ENCODE data around the gene GRIK2. TPM values are rescaled to one million over a fixed set of nuclear protein-coding genes. Genes with fewer than 3 reads are reported as not detected.
"Not testable (repeated sequence)": the region's sequence is repeated elsewhere in the genome, so short reads cannot be mapped to it uniquely, and the experiment has no call there.

GRIK2 gene
- total RNA-seq, 3 donors from 2014 or later (not counting 1 experiment from before 2014, with no cell fraction given), result not detected

GRCh38 chr6:102066301-102066700, 672.8 kb downstream of the GRIK2 start:
- TF ChIP-seq CTCF (IDR thresholded peaks at IDR 0.05), result no peak
- Mint-ChIP-seq H3K27ac (no peak overlapping the region), H3K9me3 (peaks cover 7 to 8% of the 10 kb centered on the region in 2 donors), H3K4me3 (no peak overlapping the region), H3K27me3 (ENCODE audit: low read depth in 2 of 2) (no peaks in the 10 kb centered on the region), H3K4me1 (no peaks in the 10 kb centered on the region), H3K36me3 (no peaks in the 10 kb centered on the region)
- no peaks in the 10 kb centered on the region for H3K36me3 ChIP-seq (ENCODE audit: control insufficient read depth, insufficient read depth, low read length)
- no peak overlapping the region for H3K27ac ChIP-seq (ENCODE audit: low read length)
- WGBS (ENCODE audit: insufficient coverage), result 75% methylated on average over 1 of the region's 1 CpG
- ATAC-seq (no peak), DNase-seq (no peak)
- H3K9me3 ChIP-seq (ENCODE audit: control insufficient read depth, insufficient read depth, low read length), result no peaks in the 10 kb centered on the region
- H3K4me3 ChIP-seq (ENCODE audit: low read length), result no peak overlapping the region
- intact Hi-C loops (cut with micrococcal nuclease), result no loop called here
- no peaks in the 10 kb centered on the region for H3K27me3 ChIP-seq (ENCODE audit: control insufficient read depth, insufficient read depth, low read length)
- no peaks in the 10 kb centered on the region for H3K4me1 ChIP-seq (ENCODE audit: control insufficient read depth, insufficient read depth, low read length)

DNA sequence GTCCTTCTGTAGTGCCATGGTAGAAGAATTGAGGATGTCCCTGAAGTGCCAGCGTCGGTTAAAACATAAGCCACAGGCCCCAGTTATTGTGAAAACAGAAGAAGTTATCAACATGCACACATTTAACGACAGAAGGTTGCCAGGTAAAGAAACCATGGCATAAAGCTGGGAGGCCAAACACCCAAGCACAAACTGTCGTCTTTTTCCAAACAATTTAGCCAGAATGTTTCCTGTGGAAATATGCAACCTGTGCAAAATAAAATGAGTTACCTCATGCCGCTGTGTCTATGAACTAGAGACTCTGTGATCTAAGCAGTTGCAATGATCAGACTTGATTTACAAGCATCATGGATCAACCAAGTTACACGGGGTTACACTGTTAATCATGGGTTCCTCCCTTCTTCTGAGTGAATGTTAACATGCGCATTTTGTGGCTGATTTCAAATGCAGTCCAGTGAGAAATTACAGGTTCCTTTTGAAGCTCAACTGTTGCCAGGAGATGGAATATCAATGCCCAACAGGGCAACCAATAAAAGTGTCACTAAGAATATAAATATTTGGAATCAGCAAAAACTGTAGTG, 674.9 kb downstream of the GRIK2 start:
- Histone ChIP-seq H3K9me3 (ENCODE audit: control insufficient read depth, insufficient read depth, low read length) (no peaks in the 10 kb centered on the region), H3K36me3 (ENCODE audit: control insufficient read depth, insufficient read depth, low read length) (no peaks in the 10 kb centered on the region), H3K27ac (ENCODE audit: low read length) (no peak overlapping the region), H3K27me3 (ENCODE audit: control insufficient read depth, insufficient read depth, low read length) (no peaks in the 10 kb centered on the region), H3K4me1 (ENCODE audit: control insufficient read depth, insufficient read depth, low read length) (no peaks in the 10 kb centered on the region), H3K4me3 (ENCODE audit: low read length) (no peak overlapping the region)
- no peak for DNase-seq
- Mint-ChIP-seq H3K36me3 (peaks cover 6% of the 10 kb centered on the region), H3K9me3 (peaks cover 10 to 14% of the 10 kb centered on the region in 2 donors), H3K27ac (no peak overlapping the region), H3K4me3 (no peak overlapping the region), H3K27me3 (ENCODE audit: low read depth in 2 of 2) (no peaks in the 10 kb centered on the region), H3K4me1 (no peaks in the 10 kb centered on the region)
- no peak for TF ChIP-seq CTCF (IDR thresholded peaks at IDR 0.05)
- 78% methylated on average over 7 of the region's 7 CpGs for WGBS (ENCODE audit: insufficient coverage)
- ATAC-seq, result no peak
- intact Hi-C loops (cut with micrococcal nuclease), result no loop called here

- WGBS (ENCODE audit: insufficient coverage), result 68% methylated on average over 2 of the region's 2 CpGs
- no peak for TF ChIP-seq CTCF (IDR thresholded peaks at IDR 0.05)
Observed at GRCh38 chr6:102075539-102075938, 682.0 kb downstream of the GRIK2 start.

DNA sequence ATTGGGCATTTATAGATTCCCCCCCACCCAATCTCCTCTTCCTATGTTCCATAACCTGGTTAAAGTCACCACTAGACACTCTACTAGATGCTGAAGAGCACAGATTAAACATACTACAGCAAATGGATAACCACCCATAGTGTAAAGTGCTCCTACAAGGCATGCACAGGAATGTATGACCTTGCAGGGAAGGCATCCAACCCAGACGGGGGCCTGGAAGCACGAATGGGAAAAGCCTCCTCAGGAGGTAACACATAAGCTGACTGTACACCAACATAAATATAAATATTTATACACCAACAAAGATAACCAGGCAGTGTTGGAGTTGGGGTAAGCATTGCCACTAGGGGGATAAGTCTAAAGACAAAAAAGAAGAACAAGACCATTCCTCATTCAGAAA, 691.7 kb downstream of the GRIK2 start:
- H3K27ac ChIP-seq (ENCODE audit: low read length), result no peak overlapping the region
- Mint-ChIP-seq H3K4me3 (no peak overlapping the region), H3K36me3 (no peaks in the 10 kb centered on the region), H3K27ac (no peak overlapping the region), H3K27me3 (ENCODE audit: low read depth in 2 of 2) (no peaks in the 10 kb centered on the region), H3K9me3 (peaks cover 10 to 29% of the 10 kb centered on the region in 2 donors), H3K4me1 (no peaks in the 10 kb centered on the region)
- DNase-seq (no peak), ATAC-seq (no peak)
- no peaks in the 10 kb centered on the region for H3K27me3 ChIP-seq (ENCODE audit: control insufficient read depth, insufficient read depth, low read length)
- no peaks in the 10 kb centered on the region for H3K9me3 ChIP-seq (ENCODE audit: control insufficient read depth, insufficient read depth, low read length)
- intact Hi-C loops (cut with micrococcal nuclease), result no loop called here
- H3K36me3 ChIP-seq (ENCODE audit: control insufficient read depth, insufficient read depth, low read length), result no peaks in the 10 kb centered on the region
- no peak for TF ChIP-seq CTCF (IDR thresholded peaks at IDR 0.05)
- no peak overlapping the region for H3K4me3 ChIP-seq (ENCODE audit: low read length)
- no peaks in the 10 kb centered on the region for H3K4me1 ChIP-seq (ENCODE audit: control insufficient read depth, insufficient read depth, low read length)
- 79% methylated on average over 2 of the region's 2 CpGs for WGBS (ENCODE audit: insufficient coverage)

More at GRCh38 chr6:102075539-102075938, 682.0 kb downstream of the GRIK2 start:
- Mint-ChIP-seq H3K4me1 (no peaks in the 10 kb centered on the region), H3K27ac (no peak overlapping the region), H3K4me3 (no peak overlapping the region), H3K27me3 (ENCODE audit: low read depth in 2 of 2) (no peaks in the 10 kb centered on the region), H3K36me3 (peaks cover 6% of the 10 kb centered on the region), H3K9me3 (peaks cover 12 to 32% of the 10 kb centered on the region in 2 donors)
- Histone ChIP-seq H3K4me3 (ENCODE audit: low read length) (no peak overlapping the region), H3K9me3 (ENCODE audit: control insufficient read depth, insufficient read depth, low read length) (peaks cover 4% of the 10 kb centered on the region), H3K27me3 (ENCODE audit: control insufficient read depth, insufficient read depth, low read length) (no peaks in the 10 kb centered on the region), H3K27ac (ENCODE audit: low read length) (no peak overlapping the region), H3K4me1 (ENCODE audit: control insufficient read depth, insufficient read depth, low read length) (no peaks in the 10 kb centered on the region), H3K36me3 (ENCODE audit: control insufficient read depth, insufficient read depth, low read length) (no peaks in the 10 kb centered on the region)
- intact Hi-C loops (cut with micrococcal nuclease), result no loop called here
- no peak for DNase-seq
- no peak for ATAC-seq

- H3K36me3 ChIP-seq (ENCODE audit: control insufficient read depth, insufficient read depth, low read length); H3K4me3 ChIP-seq (ENCODE audit: low read length); H3K4me3 Mint-ChIP-seq; intact Hi-C loops (cut with micrococcal nuclease); H3K27me3 ChIP-seq (ENCODE audit: control insufficient read depth, insufficient read depth, low read length); H3K27me3 Mint-ChIP-seq (ENCODE audit: low read depth in 2 of 2); ATAC-seq; H3K27ac Mint-ChIP-seq; H3K36me3 Mint-ChIP-seq; H3K9me3 ChIP-seq (ENCODE audit: control insufficient read depth, insufficient read depth, low read length); H3K4me1 Mint-ChIP-seq; H3K27ac ChIP-seq (ENCODE audit: low read length); DNase-seq; H3K4me1 ChIP-seq (ENCODE audit: control insufficient read depth, insufficient read depth, low read length): not testable (repeated sequence)
- 94% methylated on average over 19 of the region's 19 CpGs for WGBS (ENCODE audit: insufficient coverage)
- H3K9me3 Mint-ChIP-seq, result peaks cover 7 to 23% of the 10 kb centered on the region in 2 donors
Observed at GRCh38 chr6:102088160-102088559, 694.7 kb downstream of the GRIK2 start.

All from natural killer cell (primary cell).